ENCODE measurements around the gene CALHM4. TPM values are rescaled to one million over a fixed set of nuclear protein-coding genes. Genes with fewer than 3 reads are reported as not detected.
A peak's percentile ranks its signal among the peaks of the same experiment; 100 is the strongest.

Gene CALHM4
- total RNA-seq, 1 donor from 2014 or later = not detected

GRCh38 chr6:116511424-116512110 is 42.0 kb upstream of the CALHM4 start, which contains the start of gene CALHM5:
CALHM5 (plus strand) TSS chr6:116511639; CDS start chr6:116511697, 58 bp downstream.
- no peaks in the 10 kb centered on the region for H3K4me1 ChIP-seq
- H3K4me3 ChIP-seq = no peak within 1 kb of the TSS
- no peaks in the 10 kb centered on the region for H3K79me2 ChIP-seq (ENCODE audit: low read depth)
- H3K36me3 ChIP-seq = no peaks in the 10 kb centered on the region
- no peaks in the 10 kb centered on the region for H4K20me1 ChIP-seq (ENCODE audit: low read depth)
- DNase-seq (ENCODE audit: low spot score) = peak; percentile 48
- peaks cover 5% of the 10 kb centered on the region for H3F3A ChIP-seq (ENCODE audit: low read depth)
- peaks cover 4% of the 10 kb centered on the region for H3K27me3 Mint-ChIP-seq (ENCODE audit: insufficient read depth, low read depth)
- H3K4me1 Mint-ChIP-seq = peaks cover 27% of the 10 kb centered on the region
- peaks cover 10% of the 10 kb centered on the region for H3K36me3 Mint-ChIP-seq
- H3K4me2 ChIP-seq = peak within 1 kb of the TSS; percentile 39
- H3K27ac Mint-ChIP-seq = peak within 1 kb of the TSS; percentile 88
- peaks cover 25% of the 10 kb centered on the region for H3K9me3 Mint-ChIP-seq
- no peak within 1 kb of the TSS for H3K27ac ChIP-seq
- TF ChIP-seq CTCF (IDR thresholded peaks at IDR 0.05) = peak; percentile 53
- no peak for TF ChIP-seq EZH2 (IDR thresholded peaks at IDR 0.05)
- TF ChIP-seq EZH2phosphoT487 (IDR thresholded peaks at IDR 0.05) = no peak
- no peak within 1 kb of the TSS for H3K9ac ChIP-seq
- peak within 1 kb of the TSS; percentile 71 for H3K4me3 Mint-ChIP-seq
- H3K27me3 ChIP-seq = no peaks in the 10 kb centered on the region
- no peaks in the 10 kb centered on the region for H3K9me3 ChIP-seq (ENCODE audit: low read depth)
- H2AFZ ChIP-seq (replicated peaks) = peak within 1 kb of the TSS; percentile 84

GRCh38 chr6:116512111-116512559 is 41.4 kb upstream of the CALHM4 start:
- Histone ChIP-seq H4K20me1 (ENCODE audit: low read depth) (no peaks in the 10 kb centered on the region), H3K36me3 (no peaks in the 10 kb centered on the region), H3F3A (ENCODE audit: low read depth) (peaks cover 5% of the 10 kb centered on the region), H3K9me3 (ENCODE audit: low read depth) (no peaks in the 10 kb centered on the region), H3K27me3 (no peaks in the 10 kb centered on the region), H2AFZ (replicated peaks) (peak overlapping the region; percentile 84), H3K79me2 (ENCODE audit: low read depth) (no peaks in the 10 kb centered on the region), H3K9ac (no peak overlapping the region), H3K27ac (no peak overlapping the region), H3K4me1 (no peaks in the 10 kb centered on the region), H3K4me3 (no peak overlapping the region), H3K4me2 (peak overlapping the region; percentile 39)
- no peak for TF ChIP-seq EZH2phosphoT487 (IDR thresholded peaks at IDR 0.05)
- TF ChIP-seq EZH2 (IDR thresholded peaks at IDR 0.05) = no peak
- TF ChIP-seq CTCF (IDR thresholded peaks at IDR 0.05) = no peak
- no peak for DNase-seq (ENCODE audit: low spot score)
- H3K9me3 Mint-ChIP-seq = peaks cover 24% of the 10 kb centered on the region
- peaks cover 4% of the 10 kb centered on the region for H3K27me3 Mint-ChIP-seq (ENCODE audit: insufficient read depth, low read depth)
- peaks cover 10% of the 10 kb centered on the region for H3K36me3 Mint-ChIP-seq
- peak overlapping the region; percentile 71 for H3K4me3 Mint-ChIP-seq
- peak overlapping the region; percentile 88 for H3K27ac Mint-ChIP-seq
- H3K4me1 Mint-ChIP-seq = peaks cover 27% of the 10 kb centered on the region

- Mint-ChIP-seq H3K27ac (peak overlapping the region; percentile 54), H3K36me3 (peaks cover 10% of the 10 kb centered on the region), H3K4me1 (peaks cover 31% of the 10 kb centered on the region), H3K4me3 (peak overlapping the region; percentile 71), H3K27me3 (ENCODE audit: insufficient read depth, low read depth) (peaks cover 4% of the 10 kb centered on the region), H3K9me3 (peaks cover 24% of the 10 kb centered on the region)
- H3F3A ChIP-seq (ENCODE audit: low read depth) = peaks cover 5% of the 10 kb centered on the region
- TF ChIP-seq CTCF (IDR thresholded peaks at IDR 0.05) (no peak), EZH2 (IDR thresholded peaks at IDR 0.05) (no peak), EZH2phosphoT487 (IDR thresholded peaks at IDR 0.05) (no peak)
- H3K27me3 ChIP-seq = no peaks in the 10 kb centered on the region
- H3K9me3 ChIP-seq (ENCODE audit: low read depth) = no peaks in the 10 kb centered on the region
- DNase-seq (ENCODE audit: low spot score) = no peak
- H3K4me3 ChIP-seq = no peak overlapping the region
- no peak overlapping the region for H2AFZ ChIP-seq (replicated peaks)
- no peaks in the 10 kb centered on the region for H3K36me3 ChIP-seq
- H4K20me1 ChIP-seq (ENCODE audit: low read depth) = no peaks in the 10 kb centered on the region
- no peak overlapping the region for H3K4me2 ChIP-seq
- H3K9ac ChIP-seq = no peak overlapping the region
- H3K79me2 ChIP-seq (ENCODE audit: low read depth) = no peaks in the 10 kb centered on the region
- H3K4me1 ChIP-seq = no peaks in the 10 kb centered on the region
- H3K27ac ChIP-seq = no peak overlapping the region
Measured at GRCh38 chr6:116512734-116513133, 40.8 kb upstream of the CALHM4 start.

Measured in neural progenitor cell (in vitro differentiated cells).